ENCODE data around the gene DCPS. TPM values are rescaled to one million over a fixed set of nuclear protein-coding genes. Genes with fewer than 3 reads are reported as not detected.
"Not testable (repeated sequence)": the region's sequence is repeated elsewhere in the genome, so short reads cannot be mapped to it uniquely, and the experiment has no call there.

DCPS gene
- total RNA-seq, 1 experiment from 2014 or later = 25.6 TPM

DNA sequence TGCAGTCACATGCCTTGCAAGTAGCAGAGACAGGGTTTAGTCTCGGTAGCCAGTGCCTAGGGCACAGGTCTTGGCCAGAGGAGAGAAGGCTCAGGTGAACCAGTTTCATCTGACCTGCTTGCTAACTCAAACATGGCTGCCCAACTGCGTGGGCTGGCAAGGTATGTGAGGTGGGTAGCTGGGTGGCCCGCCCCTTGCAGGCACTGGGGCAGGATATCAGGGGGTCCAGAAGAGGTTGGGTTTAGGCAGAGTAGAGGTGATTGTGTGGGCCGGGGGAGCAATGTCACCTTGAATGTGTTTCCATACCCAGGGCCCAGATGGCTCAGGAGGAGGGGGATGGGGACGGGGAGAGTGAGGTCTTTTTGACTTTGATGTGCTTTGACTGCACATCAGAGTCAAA lies 89.3 kb downstream of the DCPS start:
- DNase-seq (ENCODE audit: low read depth, low spot score) = no peak
- H3K9ac ChIP-seq (ENCODE audit: low read length) = no peak overlapping the region
- no peaks in the 10 kb centered on the region for H3K9me3 ChIP-seq (ENCODE audit: control insufficient read depth in 1 of 2, insufficient read depth in 1 of 2, low read depth in 1 of 2, low read length in 2 of 2)
- no peaks in the 10 kb centered on the region for H3K9me2 ChIP-seq (ENCODE audit: insufficient read depth)
- no peaks in the 10 kb centered on the region for H3K27me3 ChIP-seq (ENCODE audit: insufficient read depth, low read length)
- no peak overlapping the region for H2AFZ ChIP-seq (ENCODE audit: low read depth, low read length, poor library complexity, severe bottlenecking)
- no peak overlapping the region for H3K4me2 ChIP-seq (ENCODE audit: low read length)
- H3K4me1 ChIP-seq (ENCODE audit: control insufficient read depth in 1 of 2, insufficient read depth in 2 of 2, low read length in 2 of 2) = no peaks in the 10 kb centered on the region
- no peaks in the 10 kb centered on the region for H3K36me3 ChIP-seq (ENCODE audit: control insufficient read depth in 1 of 2, insufficient read depth in 2 of 2, low read length in 2 of 2)
- intact Hi-C loops (cut with micrococcal nuclease) = loop anchor here (2.0 kb wide), 1 partner anchor 82 kb away; no protein-coding TSS in a partner anchor
- RAD21 ChIA-PET (ENCODE audit: low non-redundant PET in 1 of 2, low total read pairs in 2 of 2, uncharacterized antibody in 2 of 2, unreplicated experiment in 2 of 2) = no interaction called here
- ATAC-seq = no peak
- no peak overlapping the region for H3K27ac ChIP-seq (ENCODE audit: low read depth, low read length)
- POLR2A ChIA-PET = no interaction called here
- no TSS peak for BruUV-seq (replicated peaks)
- no peaks in the 10 kb centered on the region for H4K20me1 ChIP-seq (ENCODE audit: insufficient read depth)
- H3K79me2 ChIP-seq (ENCODE audit: insufficient read depth, low read length) = no peaks in the 10 kb centered on the region
- CTCF ChIA-PET = no interaction called here
- TF ChIP-seq SRF (IDR thresholded peaks at IDR 0.05; ENCODE audit: low read depth) (no peak), RAD21 (IDR thresholded peaks at IDR 0.05; ENCODE audit: low read depth) (no peak), CBX3 (IDR thresholded peaks at IDR 0.05; ENCODE audit: low read depth) (no peak), SIN3A (IDR thresholded peaks at IDR 0.05; ENCODE audit: low read depth) (no peak), ELF1 (IDR thresholded peaks at IDR 0.05; ENCODE audit: borderline replicate concordance, low read depth) (no peak), YY1 (IDR thresholded peaks at IDR 0.05; ENCODE audit: extremely low read depth, insufficient replicate concordance, low read depth, low read length) (no peak)
- TF ChIP-seq, protein P1, sequence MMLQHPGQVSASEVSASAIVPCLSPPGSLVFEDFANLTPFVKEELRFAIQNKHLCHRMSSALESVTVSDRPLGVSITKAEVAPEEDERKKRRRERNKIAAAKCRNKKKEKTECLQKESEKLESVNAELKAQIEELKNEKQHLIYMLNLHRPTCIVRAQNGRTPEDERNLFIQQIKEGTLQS (IDR thresholded peaks at IDR 0.05) = no peak
- no peak overlapping the region for H3K4me3 ChIP-seq (replicated peaks in 1 of 2; ENCODE audit: low read depth in 1 of 2, low read length in 2 of 2)

DNA sequence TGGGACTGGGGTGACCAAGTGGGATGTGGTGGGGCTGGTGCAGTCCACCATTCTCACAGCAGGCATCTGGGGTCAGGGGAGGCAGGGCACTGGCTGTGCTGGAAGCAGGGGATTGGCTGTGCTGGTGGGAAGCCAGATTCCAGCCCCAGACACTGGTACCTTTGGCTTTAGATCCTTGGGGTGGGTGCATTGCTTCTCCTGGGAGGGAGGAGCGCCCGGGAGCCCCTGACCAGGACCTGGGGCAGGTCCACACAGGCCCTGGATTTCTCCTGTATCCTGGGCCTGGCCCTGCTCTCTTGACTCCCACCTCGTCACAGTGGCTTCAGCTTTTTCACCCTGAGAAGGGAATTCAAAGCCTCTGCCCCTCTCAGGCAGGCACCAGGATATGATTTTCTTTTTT lies 90.2 kb downstream of the DCPS start:
- Histone ChIP-seq H3K9ac (ENCODE audit: low read length) (no peak overlapping the region), H3K4me1 (ENCODE audit: control insufficient read depth in 1 of 2, insufficient read depth in 2 of 2, low read length in 2 of 2) (no peaks in the 10 kb centered on the region), H3K27me3 (ENCODE audit: insufficient read depth, low read length) (no peaks in the 10 kb centered on the region), H4K20me1 (ENCODE audit: insufficient read depth) (no peaks in the 10 kb centered on the region), H2AFZ (ENCODE audit: low read depth, low read length, poor library complexity, severe bottlenecking) (no peak overlapping the region), H3K36me3 (ENCODE audit: control insufficient read depth in 1 of 2, insufficient read depth in 2 of 2, low read length in 2 of 2) (no peaks in the 10 kb centered on the region), H3K9me2 (ENCODE audit: insufficient read depth) (no peaks in the 10 kb centered on the region), H3K4me2 (ENCODE audit: low read length) (no peak overlapping the region), H3K9me3 (ENCODE audit: control insufficient read depth in 1 of 2, insufficient read depth in 1 of 2, low read depth in 1 of 2, low read length in 2 of 2) (no peaks in the 10 kb centered on the region), H3K27ac (ENCODE audit: low read depth, low read length) (no peak overlapping the region), H3K4me3 (replicated peaks in 1 of 2; ENCODE audit: low read depth in 1 of 2, low read length in 2 of 2) (no peak overlapping the region), H3K79me2 (ENCODE audit: insufficient read depth, low read length) (no peaks in the 10 kb centered on the region)
- TF ChIP-seq, protein P2, sequence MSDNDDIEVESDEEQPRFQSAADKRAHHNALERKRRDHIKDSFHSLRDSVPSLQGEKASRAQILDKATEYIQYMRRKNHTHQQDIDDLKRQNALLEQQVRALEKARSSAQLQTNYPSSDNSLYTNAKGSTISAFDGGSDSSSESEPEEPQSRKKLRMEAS (IDR thresholded peaks at IDR 0.05) = no peak
- TF ChIP-seq EGR1 (IDR thresholded peaks at IDR 0.05; ENCODE audit: low read depth) (no peak), SRF (IDR thresholded peaks at IDR 0.05; ENCODE audit: low read depth) (no peak), SP1 (IDR thresholded peaks at IDR 0.05; ENCODE audit: low read depth) (no peak), EZH2phosphoT487 (IDR thresholded peaks at IDR 0.05; ENCODE audit: borderline replicate concordance) (no peak), ZNF274 (IDR thresholded peaks at IDR 0.05; ENCODE audit: low read depth, low read length) (no peak)
- TF ChIP-seq, protein P3, sequence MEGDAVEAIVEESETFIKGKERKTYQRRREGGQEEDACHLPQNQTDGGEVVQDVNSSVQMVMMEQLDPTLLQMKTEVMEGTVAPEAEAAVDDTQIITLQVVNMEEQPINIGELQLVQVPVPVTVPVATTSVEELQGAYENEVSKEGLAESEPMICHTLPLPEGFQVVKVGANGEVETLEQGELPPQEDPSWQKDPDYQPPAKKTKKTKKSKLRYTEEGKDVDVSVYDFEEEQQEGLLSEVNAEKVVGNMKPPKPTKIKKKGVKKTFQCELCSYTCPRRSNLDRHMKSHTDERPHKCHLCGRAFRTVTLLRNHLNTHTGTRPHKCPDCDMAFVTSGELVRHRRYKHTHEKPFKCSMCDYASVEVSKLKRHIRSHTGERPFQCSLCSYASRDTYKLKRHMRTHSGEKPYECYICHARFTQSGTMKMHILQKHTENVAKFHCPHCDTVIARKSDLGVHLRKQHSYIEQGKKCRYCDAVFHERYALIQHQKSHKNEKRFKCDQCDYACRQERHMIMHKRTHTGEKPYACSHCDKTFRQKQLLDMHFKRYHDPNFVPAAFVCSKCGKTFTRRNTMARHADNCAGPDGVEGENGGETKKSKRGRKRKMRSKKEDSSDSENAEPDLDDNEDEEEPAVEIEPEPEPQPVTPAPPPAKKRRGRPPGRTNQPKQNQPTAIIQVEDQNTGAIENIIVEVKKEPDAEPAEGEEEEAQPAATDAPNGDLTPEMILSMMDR (IDR thresholded peaks at IDR 0.05 in 2 of 3, conservative IDR thresholded peaks at IDR 0.05 in 1 of 3; ENCODE audit: borderline replicate concordance in 1 of 3, insufficient read depth in 1 of 3, low read depth in 2 of 3, low read length in 2 of 3) = no peak
- intact Hi-C loops (cut with micrococcal nuclease) = no loop called here
- no TSS peak for BruUV-seq (replicated peaks)
- CTCF ChIA-PET = no interaction called here
- DNase-seq (ENCODE audit: low read depth, low spot score) (no peak), ATAC-seq (no peak)
- RAD21 ChIA-PET (ENCODE audit: low non-redundant PET in 1 of 2, low total read pairs in 2 of 2, uncharacterized antibody in 2 of 2, unreplicated experiment in 2 of 2) = no interaction called here
- POLR2A ChIA-PET = no interaction called here

DNA sequence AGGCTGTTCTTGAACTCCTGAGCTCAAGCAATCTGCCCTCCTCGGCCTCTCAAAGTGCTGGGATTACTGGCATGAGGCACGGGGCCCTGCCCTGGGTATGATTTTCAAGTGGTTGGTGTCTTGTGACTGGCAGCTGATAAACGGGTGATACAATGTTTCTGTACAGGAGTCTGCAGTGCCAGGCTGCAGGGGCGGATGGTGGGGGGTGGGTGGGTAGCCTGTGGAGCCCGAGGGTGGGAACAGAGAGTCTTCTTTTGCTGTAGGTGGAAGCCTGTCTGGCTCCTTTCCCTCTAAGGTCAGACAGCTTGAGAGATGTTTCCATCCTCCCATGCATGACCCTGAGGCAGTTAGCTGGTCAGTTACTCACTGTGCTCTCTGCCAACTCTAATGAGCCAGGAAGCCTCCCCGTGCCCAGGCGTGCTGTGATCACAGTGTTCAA lies 90.8 kb downstream of the DCPS start:
- H3K36me3 ChIP-seq (ENCODE audit: control insufficient read depth in 1 of 2, insufficient read depth in 2 of 2, low read length in 2 of 2); H3K4me2 ChIP-seq (ENCODE audit: low read length); H3K79me2 ChIP-seq (ENCODE audit: insufficient read depth, low read length); H3K4me1 ChIP-seq (ENCODE audit: control insufficient read depth in 1 of 2, insufficient read depth in 2 of 2, low read length in 2 of 2); H3K9me3 ChIP-seq (ENCODE audit: control insufficient read depth in 1 of 2, insufficient read depth in 1 of 2, low read depth in 1 of 2, low read length in 2 of 2); DNase-seq (ENCODE audit: low read depth, low spot score); H3K9me2 ChIP-seq (ENCODE audit: insufficient read depth); H4K20me1 ChIP-seq (ENCODE audit: insufficient read depth); ATAC-seq; POLR2A ChIA-PET; H3K4me3 ChIP-seq (replicated peaks in 1 of 2; ENCODE audit: low read depth in 1 of 2, low read length in 2 of 2); H3K9ac ChIP-seq (ENCODE audit: low read length); H2AFZ ChIP-seq (ENCODE audit: low read depth, low read length, poor library complexity, severe bottlenecking); H3K27me3 ChIP-seq (ENCODE audit: insufficient read depth, low read length); intact Hi-C loops (cut with micrococcal nuclease); CTCF ChIA-PET; BruUV-seq (replicated peaks); H3K27ac ChIP-seq (ENCODE audit: low read depth, low read length); RAD21 ChIA-PET (ENCODE audit: low non-redundant PET in 1 of 2, low total read pairs in 2 of 2, uncharacterized antibody in 2 of 2, unreplicated experiment in 2 of 2): not testable (repeated sequence)
